HG03135 (cell line): ENCODE measurements around the gene ERFL.

Experiments used
- ATAC-seq: cut with Tn5 transposase; IDR thresholded peaks from one replicate; pipeline ENCODE4 v1.9.1; 2021; ENCODE audit warnings: mild to moderate bottlenecking, moderate library complexity; ENCODE audit not compliant: unreplicated experiment

ERFL gene

DNA sequence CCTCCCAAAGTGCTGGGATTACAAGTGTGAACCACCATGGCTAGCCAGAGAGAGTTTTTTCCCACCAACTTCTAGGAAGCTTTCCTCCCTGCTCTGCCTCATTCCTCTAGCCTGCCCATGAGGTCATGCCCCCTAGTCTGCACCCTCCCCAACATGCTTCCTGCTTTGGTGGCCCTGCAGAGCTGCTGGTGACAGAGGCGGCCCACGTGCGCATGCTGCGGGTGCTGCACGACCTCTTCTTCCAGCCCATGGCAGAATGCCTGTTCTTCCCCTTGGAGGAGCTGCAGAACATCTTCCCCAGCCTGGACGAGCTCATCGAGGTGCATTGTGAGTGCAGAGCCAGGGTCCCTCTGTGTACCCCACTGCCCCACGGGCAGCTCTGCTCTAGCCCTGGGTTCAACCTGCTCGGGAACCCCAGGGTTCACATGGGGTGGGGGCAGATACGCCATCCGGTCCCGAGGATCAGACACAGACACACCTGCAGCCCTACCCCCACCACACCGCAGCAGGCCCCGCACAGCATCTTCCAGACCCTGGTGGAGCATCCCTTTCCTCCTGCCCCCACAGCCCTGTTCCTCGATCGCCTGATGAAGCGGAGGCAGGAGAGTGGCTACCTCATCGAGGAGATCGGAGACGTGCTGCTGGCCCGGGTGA lies 26.4 kb downstream of the ERFL start:
- ATAC-seq, result no peak

DNA sequence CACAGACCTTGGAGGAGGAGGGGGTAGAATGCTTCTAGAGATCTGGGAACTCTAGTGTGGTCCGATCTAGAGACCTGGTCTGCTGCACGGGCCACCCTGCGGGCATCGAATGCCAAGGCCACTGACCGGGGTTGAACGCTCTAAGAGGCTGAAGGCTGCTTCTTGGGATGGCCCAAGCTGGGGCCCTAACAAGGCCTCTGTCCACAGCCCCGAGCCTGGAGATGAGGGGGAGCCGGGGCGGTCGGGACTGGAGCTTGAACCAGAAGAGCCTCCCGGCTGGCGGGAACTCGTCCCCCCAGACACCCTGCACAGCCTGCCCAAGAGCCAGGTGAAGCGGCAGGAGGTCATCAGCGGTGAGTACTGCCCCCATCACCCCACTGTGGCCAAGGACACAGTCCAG lies 30.0 kb downstream of the ERFL start:
- no peak for ATAC-seq

DNA sequence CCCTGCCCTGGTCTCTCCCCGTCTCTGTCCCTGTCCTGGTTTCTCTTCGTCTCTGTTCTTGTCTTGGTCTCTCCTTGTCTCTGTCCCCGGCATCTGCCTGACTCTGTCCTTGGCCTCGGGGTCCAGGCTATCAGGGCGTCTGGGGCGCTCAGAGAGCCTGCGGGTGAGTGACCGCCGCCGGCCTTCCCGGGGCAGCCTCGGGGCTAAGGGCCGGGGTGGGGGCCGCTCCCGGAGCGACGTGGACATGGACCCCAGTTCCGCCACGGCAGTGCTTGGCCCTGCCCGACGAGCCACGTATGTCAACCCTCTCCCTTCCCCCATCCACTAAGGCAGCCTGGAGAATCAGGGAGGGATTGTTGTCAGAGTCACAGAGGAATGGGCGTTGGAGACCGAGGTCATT lies 30.4 kb downstream of the ERFL start:
- ATAC-seq, result no peak

DNA sequence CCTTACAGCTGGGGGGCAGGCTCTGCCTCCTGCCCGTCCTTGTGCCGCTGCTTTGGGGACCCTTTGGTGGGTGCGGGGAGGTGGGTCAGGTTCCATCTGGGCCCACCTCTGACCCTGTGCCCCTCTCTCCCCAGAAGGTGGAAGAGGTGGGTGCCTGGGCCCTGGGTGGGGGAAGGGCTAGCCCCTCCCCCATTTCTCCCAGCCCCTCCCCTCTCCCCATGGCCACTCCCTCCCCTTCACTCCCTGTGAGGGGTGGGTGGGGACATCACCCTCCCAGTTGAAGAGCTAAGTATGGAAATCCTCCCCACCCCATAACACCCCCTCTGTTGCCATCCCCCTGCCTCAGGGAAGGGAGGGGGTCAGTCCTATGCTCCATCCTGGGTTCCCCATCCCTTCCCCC lies 31.1 kb downstream of the ERFL start:
- no peak for ATAC-seq

DNA sequence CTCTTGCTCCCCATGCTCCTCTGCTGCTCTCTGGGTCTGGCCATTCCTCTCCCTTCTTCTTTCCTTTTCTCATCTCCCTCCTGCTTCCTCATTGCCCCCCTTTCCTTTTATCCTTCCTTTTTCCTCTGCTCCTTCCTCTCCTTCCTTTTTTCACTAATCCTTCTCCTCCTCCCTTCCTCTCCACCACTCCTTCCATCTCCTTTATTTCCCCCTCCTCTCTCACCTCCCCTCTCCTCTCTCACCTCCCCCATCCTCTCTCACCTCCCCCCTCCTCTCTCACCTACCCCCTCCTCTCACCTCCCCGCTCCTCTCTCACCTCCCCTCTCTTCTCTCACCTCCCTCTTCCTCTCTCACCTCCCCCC lies 31.7 kb downstream of the ERFL start:
- no peak for ATAC-seq

DNA sequence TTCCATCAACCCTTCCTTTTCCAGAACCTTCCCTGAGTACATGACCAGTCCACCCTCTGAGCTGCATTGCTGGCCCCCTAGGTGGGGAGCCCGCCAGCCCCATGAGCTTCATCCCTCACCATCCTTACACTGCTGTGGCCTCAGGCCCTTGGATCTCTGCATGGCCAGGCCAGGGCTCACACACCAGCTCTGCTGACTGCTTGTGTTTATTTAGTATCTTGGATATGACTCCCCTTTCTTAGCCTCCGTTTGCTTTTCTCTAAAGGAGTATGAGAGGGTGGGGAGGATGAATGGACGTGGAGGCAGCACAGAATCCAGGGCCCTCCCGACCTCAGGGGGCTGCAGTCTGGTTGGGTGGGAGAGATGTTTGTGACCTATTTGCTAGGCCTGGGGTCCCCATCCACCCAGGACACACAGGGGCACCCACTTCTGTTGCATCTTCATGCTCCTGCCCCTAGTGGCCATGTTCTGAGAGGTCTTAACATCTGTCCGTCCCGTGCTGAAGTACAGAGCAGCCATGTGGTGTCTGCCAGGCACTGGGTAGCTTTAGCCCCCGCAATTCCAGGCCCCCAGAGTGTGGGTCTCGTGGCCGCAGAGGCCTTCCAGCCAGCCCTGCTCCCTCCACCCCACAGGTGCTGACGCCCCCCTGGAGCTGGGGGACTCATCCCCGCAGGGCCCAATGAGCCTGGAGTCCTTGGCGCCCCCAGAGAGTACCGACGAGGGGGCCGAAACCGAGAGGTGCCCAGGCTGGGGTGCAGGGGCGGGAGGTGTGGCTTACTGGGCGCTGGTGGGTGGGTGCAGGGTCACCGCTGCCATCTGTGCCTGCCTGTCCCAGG lies 32.3 kb downstream of the ERFL start:
- ATAC-seq, result no peak

DNA sequence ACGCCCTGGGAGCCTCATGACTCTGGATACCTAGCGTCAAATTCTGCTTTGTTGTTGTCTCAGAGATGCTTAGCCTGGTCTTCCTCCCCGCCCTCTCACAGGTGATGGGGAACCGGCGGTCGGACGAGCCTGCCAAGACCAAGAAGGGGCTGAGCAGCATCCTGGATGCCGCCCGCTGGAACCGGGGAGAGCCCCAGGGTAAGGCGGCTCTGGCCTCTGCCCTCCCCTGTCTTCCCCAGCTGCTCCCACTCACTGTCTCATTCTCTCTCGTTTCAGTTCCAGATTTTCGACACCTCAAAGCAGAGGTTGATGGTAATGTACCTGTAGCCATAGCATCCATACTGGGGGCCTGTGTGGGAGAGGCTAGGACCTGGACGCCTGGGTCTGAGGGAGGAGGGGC lies 33.9 kb downstream of the ERFL start:
- ATAC-seq, result no peak

DNA sequence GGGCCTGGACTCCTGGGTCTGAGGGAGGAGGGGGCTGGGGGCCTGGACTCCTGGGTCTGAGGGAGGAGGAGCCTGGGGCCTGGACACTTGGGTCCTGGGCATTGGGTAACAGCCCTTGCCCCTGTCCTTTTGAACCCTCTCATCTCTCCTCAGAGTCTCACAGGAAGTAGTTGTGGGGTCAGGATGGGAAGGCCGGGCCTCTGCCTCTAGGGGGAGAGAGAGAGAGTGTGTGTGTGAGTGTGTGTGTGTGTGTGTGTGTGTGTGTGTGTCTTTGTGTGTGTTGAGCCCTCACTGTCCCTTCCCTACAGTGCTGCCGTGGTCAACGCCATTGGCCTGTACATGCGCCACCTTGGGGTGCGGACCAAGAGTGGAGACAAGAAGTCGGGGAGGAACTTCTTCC lies 34.4 kb downstream of the ERFL start:
- ATAC-seq, result no peak

DNA sequence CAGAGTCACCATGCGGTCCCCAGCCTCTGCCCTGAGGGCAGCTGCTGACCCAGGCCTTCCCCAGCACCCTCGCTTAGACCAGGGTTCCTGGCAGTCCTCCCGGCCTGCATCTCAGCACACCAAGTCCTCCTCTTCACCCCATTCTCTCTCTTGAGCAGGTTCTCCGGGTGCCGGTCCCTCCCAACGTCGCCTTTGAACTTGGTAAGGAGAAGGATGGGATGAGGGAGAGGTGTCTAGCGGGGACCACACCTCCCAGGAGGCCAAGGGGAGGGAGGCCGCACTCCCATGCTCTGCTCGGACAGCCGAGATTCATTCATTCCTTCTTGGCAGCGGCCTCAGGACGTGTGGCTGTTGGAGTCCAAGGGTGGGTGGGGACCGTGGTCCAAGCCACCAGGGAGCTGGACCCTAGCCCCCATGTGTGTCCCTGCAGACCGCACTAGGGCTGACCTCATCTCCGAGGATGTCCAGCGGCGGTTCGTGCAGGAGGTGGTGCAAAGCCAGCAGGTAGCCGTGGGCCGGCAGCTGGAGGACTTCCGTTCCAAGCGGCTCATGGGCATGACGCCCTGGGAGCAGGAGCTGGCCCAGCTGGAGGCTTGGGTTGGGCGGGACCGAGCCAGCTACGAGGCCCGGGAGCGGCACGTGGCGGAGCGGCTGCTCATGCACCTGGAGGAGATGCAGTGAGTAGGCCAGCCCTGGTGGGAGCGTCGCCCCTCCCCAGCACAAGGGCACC lies 35.9 kb downstream of the ERFL start:
- ATAC-seq, result no peak

DNA sequence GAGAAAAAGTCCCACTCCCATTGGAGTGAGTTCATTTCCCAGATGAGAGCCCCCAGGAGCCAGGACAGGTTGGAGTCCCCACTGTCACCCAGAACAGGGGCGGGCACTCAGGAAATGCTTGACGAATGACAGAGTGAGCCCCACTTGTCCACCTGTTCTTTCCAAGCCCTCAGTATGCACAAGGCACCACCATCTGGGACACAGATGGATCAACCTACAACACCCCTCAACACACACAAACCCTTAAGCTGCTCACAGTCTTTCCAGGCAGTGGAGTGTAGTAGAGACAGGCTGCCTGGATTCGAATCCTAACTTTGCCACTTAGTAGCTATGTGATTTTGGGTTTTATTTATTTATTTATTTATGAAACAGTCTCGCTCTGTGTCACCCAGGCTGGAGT lies 37.3 kb downstream of the ERFL start:
- no peak for ATAC-seq

DNA sequence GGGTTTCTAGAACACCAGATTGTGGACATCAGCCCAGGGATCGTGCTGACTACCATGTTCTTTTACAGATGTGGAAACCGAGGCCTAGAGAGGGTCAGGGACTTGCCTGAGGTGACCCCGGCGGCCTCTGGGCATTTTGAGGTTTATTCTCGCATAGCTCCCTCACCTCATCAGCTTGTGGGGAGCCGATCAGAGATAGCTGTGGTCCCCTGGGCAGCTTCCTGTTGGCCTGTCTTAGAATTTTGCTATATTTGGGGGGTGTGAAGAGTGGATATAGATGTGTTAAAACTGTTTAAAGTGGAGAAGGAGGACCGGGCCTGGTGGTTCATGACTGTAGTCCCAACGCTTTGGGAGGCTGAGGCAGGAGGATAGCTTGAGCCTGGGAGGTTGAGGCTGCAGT lies 38.4 kb downstream of the ERFL start:
- no peak for ATAC-seq

DNA sequence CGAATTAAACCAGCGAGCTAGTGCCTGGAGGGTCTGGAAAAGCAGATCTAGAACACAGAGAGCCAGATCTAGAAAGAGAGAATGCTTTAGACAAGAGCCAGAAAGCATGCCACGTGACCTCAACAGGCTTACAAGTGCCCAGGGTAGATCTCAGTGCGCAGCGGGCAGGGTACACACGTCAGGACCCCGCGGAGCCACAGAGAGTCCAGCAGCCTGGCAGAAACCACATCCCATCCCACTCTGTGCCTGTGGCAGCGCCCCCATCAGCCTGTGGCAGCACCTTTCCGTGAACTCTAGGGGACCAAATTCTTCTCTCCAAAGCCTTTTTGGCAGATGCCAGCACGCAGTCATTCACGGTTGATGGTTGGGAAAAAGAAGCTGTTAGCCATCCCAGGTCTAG lies 39.3 kb downstream of the ERFL start:
- ATAC-seq, result no peak

DNA sequence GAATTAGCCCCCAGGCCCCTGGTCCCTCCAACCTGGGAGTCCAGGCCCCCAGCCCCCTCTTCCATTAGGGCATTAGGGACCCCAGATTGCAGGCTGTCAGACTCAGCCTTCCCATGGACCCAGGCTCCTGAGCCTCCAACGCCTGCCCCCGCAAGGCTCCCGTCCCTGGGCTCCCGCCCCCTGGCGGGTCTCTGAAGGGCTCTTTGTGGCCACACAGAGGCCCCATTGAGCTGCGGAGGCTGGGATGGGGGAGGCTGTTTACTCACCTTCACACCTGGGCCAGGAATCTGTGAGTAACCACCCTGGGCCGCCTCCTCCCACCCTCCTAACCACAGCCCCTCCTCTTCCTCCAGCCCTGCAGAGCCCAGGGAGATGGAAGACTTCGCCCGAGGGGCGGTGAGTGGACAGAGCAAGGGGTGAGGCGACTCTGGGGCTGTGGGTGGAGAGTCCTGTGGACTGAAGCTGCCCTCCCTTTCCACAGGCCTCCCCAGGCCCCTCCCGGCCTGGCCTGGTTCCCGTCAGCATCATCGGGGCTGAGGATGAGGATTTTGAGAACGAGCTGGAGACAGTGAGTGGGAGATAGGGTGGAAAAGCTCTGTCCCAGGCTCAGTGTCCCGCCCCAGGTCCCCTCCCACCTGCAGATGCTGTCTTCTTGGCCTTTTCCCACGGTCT lies 40.4 kb downstream of the ERFL start:
- no peak for ATAC-seq

DNA sequence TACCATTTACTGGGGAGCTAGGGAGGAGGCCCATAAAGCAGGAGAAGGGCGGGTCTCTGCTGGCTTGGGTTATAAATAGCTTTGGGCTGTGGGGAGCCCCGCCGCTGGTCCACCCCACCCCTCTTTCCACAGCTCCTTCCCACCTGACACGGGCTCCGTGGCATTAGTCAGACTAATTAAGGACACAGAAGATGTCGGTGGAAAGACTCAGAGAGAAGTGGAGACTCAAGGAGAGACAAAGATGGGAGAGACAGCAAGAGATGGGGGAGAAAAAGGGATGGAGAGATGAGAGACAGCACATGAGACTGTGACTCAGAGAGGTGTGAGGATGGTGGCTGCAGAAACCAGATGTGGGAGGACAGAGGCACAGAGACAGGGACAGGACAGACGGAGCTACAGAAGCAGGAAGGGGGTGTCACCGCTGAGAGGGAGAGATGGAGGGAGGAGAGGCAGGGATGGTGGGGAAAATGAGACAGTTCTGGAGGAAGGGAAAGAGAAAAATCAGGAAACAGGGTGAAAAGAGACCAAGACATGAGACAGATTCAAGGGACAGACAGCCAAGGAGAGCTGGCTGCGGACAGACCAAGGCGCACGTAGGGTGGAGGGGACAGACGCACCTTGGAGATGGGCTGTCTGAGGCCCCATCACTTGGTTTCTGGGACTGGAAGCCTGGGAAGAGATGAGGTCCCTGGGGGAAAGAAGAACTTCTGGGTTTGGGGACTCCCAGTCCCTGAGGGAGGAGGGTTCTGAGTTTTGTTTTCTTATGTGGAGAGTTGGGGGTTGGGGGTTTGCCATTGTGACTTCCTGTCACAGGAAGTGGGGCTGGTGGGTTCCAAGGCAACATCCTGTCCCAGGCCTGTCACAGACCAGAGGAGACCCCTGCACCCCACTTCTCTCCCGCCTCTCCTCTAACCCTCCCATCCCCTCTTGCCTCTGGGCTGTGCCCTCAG lies 41.2 kb downstream of the ERFL start:
- no peak for ATAC-seq

DNA sequence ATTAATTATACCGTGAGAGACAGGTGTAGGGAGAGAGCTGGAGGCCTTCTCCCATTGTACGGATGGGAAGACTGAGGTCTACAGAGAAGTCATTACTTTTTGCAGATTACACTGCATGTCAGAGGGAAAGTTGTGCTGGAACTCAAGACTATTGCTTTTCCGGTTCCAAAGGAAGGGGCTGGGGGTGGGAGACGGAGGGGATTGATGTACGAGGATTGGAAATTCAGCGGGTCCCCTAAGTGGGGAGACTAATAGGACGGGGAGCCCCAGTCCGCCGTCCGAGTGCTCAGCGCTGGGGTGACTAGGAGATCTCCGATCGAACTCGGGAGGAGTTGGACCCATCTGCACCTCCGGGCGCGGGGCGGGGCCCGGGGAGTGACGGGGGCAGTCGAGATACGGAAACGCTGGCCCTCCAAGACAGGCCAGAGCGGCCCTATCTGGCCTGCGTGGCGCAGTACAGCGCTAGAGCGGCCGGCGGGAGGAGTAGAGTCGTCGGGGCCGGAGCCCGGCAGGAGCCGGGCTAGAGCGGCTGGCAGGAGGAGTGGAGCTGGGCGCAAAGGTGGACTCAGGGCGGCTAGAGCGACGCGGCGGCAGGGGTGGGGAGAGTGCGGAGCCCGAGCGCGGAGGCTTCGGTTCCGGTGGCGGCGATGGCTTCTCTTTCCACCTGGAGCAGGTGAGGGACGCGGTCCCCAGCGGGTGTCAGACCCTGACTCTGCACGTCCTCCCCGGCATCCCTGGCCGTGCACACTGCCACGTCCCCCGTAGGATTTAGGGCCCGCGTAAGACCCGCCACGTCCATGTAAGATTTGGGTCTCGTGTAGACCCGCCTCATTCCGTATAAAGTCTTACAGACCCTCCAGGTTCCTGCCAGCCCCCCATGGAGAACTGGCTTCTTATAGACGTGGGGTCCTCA lies 44.2 kb downstream of the ERFL start:
- ATAC-seq, result peak; percentile 74

DNA sequence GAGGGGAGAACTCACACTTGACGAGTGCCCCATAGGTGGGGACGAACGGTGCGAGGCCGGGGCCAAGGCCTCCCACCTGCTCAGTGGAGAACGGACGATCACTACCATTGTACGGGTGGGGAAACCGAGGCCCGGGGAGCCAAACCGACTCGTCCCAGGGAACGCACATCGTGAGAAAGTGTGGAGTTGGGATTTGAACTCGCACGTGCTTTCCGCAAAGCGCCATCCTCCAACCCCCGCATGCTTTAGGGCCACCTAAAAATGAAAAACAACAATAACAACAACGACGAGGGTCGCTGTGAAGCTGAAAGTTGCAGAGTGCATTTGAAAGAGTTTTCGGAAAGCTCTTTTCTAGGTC lies 44.8 kb downstream of the ERFL start:
- no peak for ATAC-seq

DNA sequence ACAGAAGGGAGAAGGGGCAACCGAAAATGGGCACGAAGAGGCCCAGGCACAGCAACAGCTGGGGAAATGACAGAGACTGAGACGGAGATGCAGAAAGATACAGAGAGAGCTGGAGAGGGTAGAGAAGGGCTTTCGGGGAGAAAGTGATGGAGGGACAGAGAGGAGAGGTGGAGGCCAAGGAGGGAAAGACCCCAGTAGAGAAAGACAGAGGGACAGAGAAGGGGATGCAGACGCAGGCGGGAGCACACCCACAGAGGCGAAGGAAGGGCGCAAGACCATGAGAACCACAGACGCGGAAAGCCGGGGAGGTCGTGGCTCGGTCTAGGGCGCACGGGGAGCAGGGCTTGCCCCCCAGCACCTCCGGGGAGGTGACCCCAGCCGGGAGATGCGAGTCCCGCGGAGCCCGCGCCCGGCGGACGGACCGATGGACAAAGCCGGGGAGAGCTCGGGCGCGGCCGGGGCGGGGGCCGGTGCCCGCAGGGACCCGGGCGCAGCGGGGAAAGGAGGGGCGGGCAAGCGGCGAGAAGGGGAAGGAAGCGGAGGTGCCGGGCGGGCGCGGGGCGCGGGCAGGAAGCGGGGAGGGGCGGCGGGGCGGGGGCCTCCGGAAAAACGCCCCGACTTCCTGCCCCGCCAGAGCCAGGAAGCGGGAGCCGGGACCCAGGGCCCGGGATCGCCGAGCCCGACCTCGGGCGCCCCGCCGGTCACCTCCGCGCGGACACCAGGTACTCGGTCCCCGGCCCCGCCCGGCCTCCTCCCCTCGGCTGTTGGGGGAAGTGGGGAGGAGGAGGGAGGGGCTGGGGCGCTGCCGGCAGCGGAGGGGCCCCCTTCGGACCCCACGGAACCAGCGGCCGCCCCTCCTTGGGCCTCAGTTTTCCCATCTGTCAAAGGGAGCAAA lies 45.4 kb downstream of the ERFL start, which contains the start of gene ARHGEF1:
Gene ARHGEF1, plus strand, starts transcription at position 617 of the 895 bp plus-strand sequence. CDS start 4,899 bp downstream, outside the sequence.
- ATAC-seq, result no peak

DNA sequence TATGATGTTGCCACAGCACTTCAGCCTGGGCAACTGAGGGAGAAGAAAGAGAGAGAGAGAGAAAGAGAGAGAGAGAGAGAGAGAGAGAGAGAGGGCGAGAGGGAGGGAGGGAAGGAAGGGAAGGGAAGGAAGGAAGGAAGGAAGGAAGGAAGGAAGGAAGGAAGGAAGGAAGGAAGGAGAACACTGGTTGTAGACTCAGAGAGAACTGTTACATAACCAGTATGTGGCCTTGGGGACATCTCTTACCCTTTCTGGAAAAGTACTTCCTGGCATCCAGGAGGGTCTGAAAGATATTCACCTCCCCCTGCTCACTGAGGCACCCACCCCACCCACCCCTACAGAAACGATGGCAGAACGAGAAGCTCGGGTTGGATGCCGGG lies 47.9 kb downstream of the ERFL start:
- ATAC-seq, result no peak
